HG03565 (cell line): ENCODE measurements around the gene WDR62.
A peak's percentile ranks its signal among the peaks of the same experiment; 100 is the strongest.

Experiments
- ATAC-seq: cut with Tn5 transposase; IDR thresholded peaks from one replicate; pipeline ENCODE4 v1.9.1; 2021; ENCODE audit warnings: mild to moderate bottlenecking, moderate library complexity; ENCODE audit not compliant: unreplicated experiment

Gene WDR62

DNA sequence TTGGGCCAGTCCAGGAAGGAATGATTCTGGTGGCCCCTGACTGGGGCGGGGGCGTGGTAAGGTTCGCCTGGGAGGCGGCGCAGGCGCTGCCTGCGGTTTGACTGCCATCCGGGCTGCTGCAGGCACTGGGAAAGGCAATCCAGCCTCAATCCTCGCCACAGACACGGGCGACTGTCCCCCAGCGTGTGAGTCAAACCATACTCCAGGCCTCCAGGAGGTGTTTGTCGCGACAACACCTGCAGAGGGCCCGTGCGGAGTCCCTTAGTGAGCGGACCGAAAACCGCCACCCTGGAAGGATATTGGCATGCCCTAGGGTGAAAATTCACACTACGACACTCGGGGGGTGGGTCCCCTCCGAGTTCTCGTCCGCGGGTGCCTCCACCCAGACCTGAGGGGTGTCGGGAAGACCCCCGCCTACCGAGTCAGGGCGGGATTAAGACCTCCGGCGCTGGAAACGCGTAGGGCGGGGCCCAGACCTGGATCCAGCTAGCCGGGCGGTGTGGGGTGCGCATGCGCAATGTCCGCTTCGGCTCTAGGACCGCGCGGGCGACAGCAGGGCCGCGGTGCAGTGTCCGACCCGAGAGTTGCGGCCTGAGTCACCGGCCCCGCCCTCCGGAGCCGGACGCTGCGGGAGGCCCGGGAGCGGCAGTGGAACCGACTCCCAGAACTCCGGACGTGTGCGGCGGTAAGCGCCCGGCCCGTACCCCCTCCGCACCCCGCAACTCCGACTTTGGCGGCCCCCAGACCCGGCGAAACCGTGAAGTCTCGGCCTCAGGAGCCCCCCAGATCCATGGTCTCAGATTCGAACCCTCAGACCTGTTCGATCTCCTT lies 85.0 kb downstream of the WDR62 start, which contains the start of gene CAPNS1:
CAPNS1 (plus strand) TSS at position 594 of the 831 bp plus-strand sequence. CDS start 946 bp downstream, outside the sequence.
- ATAC-seq = peak; percentile 77

DNA sequence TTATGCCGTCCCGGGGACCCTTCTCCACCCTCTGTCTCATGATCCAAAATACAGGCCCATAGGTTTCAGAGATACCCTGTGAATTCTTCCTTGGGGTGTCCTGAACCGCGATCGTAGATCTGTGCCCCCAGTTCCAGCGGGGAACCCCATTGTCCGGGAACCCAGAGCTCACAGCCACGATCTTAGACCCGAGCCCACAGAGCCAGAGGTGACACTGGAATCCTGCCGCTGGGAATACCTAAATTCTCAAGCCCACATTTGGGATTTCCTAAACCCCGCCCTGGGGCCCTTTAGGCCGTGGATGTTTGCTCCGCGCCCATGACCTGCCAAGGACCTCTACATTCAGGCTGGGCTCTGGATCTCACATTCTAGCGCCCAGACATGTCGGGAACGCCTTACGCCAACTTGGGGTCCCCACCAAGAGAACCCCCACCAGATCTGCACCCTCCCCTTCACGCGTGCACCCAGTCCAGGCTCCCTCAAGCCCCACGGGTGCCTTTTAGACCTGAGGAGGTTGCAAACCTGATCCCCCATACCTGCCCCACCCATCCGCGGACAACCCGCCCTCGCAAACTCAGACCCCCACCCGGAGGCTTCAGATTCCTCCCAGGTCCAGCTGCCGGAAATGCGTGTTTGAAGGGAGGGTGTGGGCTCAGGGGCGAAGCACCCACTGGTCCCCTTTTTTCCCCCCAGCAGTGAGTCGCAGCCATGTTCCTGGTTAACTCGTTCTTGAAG lies 85.8 kb downstream of the WDR62 start:
- ATAC-seq = no peak

DNA sequence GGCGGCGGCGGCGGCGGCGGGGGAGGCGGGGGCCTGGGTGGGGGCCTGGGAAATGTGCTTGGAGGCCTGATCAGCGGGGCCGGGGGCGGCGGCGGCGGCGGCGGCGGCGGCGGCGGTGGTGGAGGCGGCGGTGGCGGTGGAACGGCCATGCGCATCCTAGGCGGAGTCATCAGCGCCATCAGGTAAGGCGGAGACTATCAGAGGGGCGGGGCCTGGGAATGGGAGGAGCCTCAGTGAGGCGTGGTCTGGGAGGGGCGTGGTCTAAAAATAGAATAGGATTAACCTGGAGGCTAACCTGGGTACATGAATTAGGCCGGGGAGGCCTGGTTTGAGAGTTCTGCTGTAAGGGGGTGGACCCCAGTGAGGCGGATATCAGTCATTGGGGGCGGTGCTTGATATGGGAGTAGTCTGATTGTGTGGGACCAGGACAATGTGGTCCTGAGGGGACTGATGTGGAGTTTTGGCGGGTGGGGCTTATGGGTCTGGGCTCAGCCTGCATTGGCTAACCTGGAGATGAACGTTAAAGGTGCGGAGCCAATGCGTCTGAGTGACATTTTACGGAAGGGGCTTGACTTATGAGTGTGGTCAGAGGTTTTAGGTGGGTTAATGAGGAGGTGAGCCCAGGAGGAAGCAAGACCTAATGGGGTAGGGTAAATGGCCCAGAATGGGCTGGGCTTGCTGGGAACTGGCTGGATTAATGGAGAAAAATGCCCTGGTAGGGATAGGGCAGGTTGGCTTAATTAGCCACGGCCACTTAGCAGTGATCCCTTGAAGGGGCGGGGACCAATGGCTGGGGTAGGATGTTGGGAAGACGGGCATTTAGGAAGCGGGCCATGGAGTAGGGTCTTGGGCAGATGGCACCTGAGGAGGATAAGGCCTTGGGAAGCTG lies 86.6 kb downstream of the WDR62 start:
- ATAC-seq = peak; percentile 45

DNA sequence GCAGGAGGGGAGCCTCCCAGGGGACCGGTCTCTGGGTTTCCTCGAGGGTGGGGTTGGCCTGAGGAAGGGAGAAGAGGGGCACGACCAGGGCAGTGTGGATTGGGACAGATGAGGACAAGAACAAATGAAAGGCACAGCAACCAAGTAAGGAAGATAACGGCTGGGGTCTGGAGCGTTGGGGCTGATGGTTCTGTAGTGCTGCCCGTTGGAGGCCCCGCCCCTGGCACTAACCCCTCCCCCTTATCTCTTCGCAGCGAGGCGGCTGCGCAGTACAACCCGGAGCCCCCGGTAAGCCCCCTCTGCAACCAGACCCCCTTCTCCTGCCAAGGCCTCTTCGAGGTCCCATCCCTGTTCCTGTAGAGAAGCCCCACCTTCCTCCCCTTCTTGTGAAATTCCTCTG lies 87.3 kb downstream of the WDR62 start:
- no peak for ATAC-seq

DNA sequence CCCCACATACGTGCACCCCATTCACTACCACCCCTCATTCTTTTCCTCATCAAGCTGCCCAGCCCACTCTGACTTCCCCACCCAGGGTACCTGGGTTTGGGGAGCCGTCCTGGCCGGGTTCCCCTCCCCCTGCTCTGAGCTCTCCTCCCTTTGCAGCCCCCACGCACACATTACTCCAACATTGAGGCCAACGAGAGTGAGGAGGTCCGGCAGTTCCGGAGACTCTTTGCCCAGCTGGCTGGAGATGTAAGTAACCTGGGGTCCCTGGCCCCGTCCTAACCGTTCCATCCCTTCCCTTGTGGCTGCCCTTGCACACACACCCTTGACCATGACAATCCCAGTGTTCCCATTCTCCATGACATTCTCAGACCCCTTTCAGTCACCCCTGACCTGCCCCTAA lies 87.8 kb downstream of the WDR62 start:
- ATAC-seq = no peak

DNA sequence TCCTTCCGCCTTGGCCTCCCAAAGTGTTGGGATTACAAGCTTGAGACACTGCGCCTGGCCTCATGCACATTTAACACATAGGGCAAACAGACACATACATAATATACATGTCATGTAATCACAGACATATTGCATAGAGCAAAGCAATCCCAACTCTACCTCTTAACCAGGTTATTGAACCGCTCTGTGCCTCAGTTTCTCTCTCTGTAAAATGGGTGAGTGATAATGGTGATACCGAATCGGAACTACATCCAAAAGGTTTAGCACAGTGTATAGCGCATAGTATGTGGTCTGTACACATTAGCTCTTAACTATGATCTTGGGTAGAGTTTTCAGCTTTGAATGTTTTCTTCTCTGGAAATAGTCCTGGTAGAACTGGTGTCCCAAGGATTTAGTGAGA lies 89.9 kb downstream of the WDR62 start:
- no peak for ATAC-seq

DNA sequence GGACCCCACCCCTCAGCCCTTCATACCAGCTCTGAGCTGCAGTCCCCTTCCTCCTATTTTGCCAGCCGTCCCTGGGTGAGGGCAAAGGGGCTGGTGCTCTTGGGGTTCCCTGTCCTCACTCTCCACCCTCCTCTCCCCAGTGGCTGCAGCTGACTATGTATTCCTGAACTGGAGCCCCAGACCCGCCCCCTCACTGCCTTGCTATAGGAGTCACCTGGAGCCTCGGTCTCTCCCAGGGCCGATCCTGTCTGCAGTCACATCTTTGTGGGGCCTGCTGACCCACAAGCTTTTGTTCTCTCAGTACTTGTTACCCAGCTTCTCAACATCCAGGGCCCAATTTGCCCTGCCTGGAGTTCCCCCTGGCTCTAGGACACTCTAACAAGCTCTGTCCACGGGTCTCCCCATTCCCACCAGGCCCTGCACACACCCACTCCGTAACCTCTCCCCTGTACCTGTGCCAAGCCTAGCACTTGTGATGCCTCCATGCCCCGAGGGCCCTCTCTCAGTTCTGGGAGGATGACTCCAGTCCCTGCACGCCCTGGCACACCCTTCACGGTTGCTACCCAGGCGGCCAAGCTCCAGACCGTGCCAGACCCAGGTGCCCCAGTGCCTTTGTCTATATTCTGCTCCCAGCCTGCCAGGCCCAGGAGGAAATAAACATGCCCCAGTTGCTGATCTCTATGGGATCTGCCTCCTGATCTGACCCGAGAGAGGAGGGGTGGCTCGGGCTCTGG lies 95.1 kb downstream of the WDR62 start:
- ATAC-seq = no peak

DNA sequence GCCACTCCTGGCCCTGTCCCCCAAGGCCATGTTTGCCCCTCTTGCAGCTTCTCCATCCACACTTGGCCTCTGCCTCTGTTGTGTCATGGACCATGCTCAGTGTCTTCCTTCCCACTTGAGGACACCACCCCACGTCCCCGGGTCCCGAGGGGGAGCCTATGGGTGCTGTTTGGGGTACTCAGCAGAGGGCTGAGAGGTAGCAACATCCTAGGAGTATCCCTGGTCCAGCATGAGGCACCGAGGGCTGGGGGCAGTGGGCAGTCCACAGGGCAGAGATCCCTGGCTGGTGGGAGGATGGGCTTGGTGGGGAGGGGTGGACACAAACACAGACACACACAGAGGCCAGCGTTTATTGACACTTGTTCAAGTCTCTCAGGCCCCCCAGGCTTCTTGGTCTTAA lies 95.9 kb downstream of the WDR62 start:
- ATAC-seq = no peak

DNA sequence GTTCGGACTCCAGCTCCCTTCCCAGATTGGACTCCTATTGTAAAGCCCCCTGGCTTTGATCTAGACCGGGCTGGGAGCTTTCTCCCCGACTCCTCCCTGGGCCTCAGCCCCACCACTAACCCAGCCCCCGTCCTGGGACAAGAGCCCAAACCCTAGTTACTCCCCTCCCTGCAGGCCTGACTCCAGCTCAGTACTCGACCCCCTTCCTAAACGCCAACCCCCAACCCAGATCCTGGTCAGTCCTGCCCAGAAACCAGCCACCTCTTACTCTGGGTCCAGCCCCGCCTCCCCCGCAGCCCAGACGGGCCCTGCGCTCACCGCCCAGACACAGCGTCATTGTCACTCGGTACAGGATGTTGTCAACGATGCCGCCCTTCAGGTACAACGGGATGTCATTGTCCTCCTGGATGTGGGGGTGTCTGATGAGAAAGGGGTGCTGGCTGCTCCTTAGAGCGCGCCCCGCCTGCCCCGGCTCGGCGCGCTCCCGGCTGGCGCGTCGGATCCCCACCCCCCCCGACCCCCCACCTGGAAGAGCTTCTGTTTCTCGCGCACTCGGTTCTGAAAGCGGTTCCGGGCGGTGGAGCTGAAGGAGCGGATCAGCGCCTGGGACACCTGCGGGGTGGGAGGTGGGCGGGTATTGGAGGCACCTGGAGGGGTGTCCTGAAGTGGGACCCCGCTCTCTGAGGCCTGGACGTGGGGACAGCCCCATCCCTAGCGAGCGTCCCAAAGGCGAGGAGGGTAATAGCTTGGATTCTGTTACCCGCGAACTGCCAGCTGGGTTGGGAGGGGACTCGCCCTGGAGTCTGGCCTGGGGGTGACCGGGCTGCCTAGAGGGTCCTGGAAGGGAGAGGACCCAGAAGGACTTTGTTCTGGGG lies 96.7 kb downstream of the WDR62 start:
- ATAC-seq = no peak

DNA sequence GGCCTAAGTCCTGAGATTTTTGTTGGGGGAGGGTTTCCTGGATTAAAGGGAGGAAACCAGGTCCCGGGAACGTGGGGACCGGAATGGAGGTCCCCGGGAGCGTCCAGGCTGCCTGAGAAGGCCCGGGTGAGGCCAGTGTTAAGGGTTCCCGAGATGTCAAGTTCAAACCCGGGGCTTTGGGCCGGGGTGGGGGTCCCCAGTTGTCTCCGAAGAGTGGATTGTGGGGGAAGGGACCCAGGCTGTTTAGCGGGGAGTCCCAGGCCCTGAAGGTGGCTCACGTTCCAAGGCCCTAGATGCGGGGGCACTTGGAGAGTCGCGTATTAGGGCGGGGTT lies 97.3 kb downstream of the WDR62 start:
- no peak for ATAC-seq

DNA sequence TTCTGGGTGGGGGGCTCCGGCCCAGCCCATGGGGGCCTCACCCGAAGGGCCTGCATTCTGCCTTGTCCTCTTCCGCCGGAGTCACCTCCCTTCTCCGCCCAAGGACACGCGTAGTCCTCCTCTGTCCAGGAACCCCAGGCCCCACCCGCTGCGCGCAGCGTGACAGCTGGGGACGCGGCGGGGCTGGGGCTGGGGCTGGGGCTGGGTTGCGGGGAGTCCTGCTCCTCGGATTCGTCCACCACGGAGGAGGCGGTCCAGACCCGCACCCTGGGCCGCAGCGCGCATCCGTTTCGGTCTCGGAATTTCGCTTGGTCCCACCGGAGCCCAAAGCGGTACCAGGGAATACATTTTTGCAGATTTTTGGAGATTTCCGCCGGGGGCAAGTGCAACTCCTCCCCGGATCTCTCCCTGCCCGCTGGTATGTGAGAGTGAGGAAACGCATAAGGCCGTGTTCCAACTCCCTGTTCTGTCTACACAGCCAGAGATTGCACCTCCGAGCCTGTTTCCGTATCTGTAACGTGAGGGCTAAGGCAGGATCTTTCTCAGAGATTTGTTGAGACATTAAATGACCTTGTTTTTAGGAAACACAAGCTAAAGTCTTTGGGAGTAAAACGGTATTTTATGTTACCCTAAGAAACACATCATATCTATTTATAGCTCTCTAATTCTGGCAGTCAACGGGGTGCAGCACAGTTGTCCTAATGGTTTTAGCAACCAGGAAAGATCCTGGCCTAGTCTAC lies 97.8 kb downstream of the WDR62 start, which contains the start of gene COX7A1:
COX7A1 (minus strand) TSS at position 96 of the 740 bp plus-strand sequence; CDS start at position 56, 40 bp downstream.
- no peak for ATAC-seq

DNA sequence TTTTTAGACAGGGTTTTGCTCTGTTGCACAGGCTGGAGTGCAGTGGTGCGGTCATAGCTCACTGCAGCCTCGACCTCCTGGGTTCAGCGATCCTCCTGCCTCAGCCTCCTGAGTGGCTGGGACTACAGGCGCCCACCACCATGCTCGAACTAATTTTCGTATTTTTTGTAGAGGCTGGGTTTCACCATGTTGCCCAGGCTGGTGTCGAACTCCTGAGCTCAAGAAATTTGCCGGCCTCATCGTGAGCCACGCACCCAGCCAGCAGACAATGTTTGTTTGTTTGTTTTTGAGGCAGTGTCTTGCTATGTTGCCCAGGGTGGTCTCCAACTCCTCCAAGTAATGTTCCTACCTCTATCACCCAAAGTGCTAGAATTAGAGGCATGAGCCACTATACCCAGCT lies 98.4 kb downstream of the WDR62 start:
- ATAC-seq = no peak
